Stomach smooth muscle (tissue), 2 donors: Measurements from ENCODE around the gene TRIM67.

ENCODE experiments used
- H3K27ac ChIP-seq: one replicate; pipeline ENCODE4 v1.7.0; 2013; ENCODE audit warnings: mild to moderate bottlenecking, low read length, inconsistent platforms
- H3K27me3 ChIP-seq, 2 donors: one replicate each; pipeline ENCODE4 v1.7.0; 2013; ENCODE audit warnings: low read length in 2 of 2; ENCODE audit not compliant: insufficient read depth in 2 of 2, control insufficient read depth in 1 of 2
- H3K36me3 ChIP-seq, 2 donors: one replicate each; pipeline ENCODE4 v1.7.0; 2013; ENCODE audit warnings: low read length in 2 of 2; ENCODE audit not compliant: control insufficient read depth in 2 of 2, insufficient read depth in 2 of 2
- H3K4me1 ChIP-seq: one replicate; pipeline ENCODE4 v1.7.0; 2013; ENCODE audit warnings: low read length; ENCODE audit not compliant: control insufficient read depth, insufficient read depth
- H3K4me3 ChIP-seq, 2 donors: one replicate each; pipeline ENCODE4 v1.7.0; 2013; ENCODE audit warnings: low read length in 2 of 2
- H3K9ac ChIP-seq, 2 donors: one replicate each; pipeline ENCODE4 v1.7.0; 2013; ENCODE audit warnings: low read length in 2 of 2, mild to moderate bottlenecking in 1 of 2
- H3K9me3 ChIP-seq, 2 donors: one replicate each; pipeline ENCODE4 v1.7.0; 2013; ENCODE audit warnings: low read length in 2 of 2; ENCODE audit not compliant: control insufficient read depth in 2 of 2
- donor health status: healthy.
- donor health status: Pancreatic carcinoma.

Gene TRIM67

DNA sequence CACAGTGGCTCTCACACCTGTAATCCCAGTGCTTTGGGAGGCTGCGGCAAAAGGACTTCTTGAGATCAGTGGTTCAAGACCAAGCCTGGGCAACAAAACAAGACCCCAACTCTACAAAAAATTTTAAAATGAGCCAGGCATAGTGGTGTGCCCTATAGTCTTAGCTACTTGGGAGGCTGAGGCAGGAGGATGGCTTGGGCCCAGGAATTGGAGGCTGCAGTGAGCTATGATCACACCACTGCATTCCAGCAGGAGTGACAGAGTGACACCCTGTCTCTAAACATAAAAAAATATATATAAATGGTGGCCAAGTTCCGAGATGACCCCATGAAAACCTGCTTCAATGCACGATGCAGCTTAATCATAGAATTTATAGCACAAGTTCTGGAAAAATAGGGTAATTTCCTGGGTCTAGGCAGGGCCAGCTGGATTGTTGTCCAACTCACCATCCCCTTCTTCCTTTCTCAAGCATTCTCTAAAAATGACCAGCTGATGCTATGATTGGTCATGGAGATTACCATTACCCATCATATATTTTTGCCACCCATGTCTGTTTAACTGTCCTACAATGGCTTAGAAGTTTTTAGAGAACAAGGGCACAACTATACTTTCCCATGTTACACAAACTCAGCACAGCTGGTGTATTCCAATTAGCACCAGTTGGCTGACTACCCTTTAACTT lies 73.8 kb downstream of the TRIM67 start:
- Histone ChIP-seq H3K4me3 (no peak overlapping the region), H3K9me3 (no peaks in the 10 kb centered on the region), H3K27ac (no peak overlapping the region), H3K36me3 (peaks cover 14 to 18% of the 10 kb centered on the region in 2 donors), H3K4me1 (peaks cover 5% of the 10 kb centered on the region), H3K27me3 (no peaks in the 10 kb centered on the region), H3K9ac (no peak overlapping the region)

DNA sequence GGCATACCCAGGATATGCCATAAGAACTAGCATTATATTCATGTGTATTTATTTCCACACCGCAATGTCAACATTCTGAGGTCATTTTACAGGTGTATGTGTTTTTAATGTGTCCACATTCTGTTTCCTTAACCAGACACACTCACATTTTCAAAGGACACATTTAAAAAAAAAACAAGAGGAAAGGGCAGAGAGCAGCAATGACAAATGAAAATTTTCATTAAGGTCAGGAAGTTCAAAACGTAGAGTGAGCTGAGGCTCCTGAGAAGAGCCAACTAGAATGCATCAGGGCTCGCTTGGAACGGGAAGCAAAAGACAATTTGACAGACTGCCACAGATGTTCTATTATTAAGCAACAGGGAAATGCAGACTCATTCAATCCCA lies 74.3 kb downstream of the TRIM67 start:
- Histone ChIP-seq H3K4me1 (peaks cover 5% of the 10 kb centered on the region), H3K27me3 (no peaks in the 10 kb centered on the region), H3K27ac (no peak overlapping the region), H3K36me3 (peaks cover 14 to 16% of the 10 kb centered on the region in 2 donors), H3K4me3 (no peak overlapping the region), H3K9ac (no peak overlapping the region), H3K9me3 (no peaks in the 10 kb centered on the region)

DNA sequence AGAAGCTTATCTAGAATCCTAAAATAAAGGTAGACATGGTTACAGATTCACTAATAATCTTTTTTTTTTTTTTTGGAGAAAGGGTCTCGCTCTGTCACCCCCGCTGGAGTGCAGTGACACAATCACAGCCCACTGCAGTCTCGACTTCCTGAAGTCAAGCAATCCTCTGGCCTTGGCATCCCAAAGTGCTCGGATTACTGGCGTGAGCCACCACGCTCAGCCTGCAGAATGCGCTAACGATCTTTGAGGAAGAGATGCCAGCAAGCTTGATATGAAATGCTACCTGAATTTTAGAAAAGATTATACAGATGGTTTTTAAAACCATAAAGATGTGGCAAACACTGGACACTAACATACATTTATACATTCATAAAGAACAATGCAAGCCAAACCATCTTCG lies 75.1 kb downstream of the TRIM67 start:
- Histone ChIP-seq H3K27ac (no peak overlapping the region), H3K4me1 (peaks cover 5% of the 10 kb centered on the region), H3K9ac (no peak overlapping the region), H3K9me3 (no peaks in the 10 kb centered on the region), H3K4me3 (no peak overlapping the region), H3K36me3 (peaks cover 14 to 16% of the 10 kb centered on the region in 2 donors), H3K27me3 (no peaks in the 10 kb centered on the region)

DNA sequence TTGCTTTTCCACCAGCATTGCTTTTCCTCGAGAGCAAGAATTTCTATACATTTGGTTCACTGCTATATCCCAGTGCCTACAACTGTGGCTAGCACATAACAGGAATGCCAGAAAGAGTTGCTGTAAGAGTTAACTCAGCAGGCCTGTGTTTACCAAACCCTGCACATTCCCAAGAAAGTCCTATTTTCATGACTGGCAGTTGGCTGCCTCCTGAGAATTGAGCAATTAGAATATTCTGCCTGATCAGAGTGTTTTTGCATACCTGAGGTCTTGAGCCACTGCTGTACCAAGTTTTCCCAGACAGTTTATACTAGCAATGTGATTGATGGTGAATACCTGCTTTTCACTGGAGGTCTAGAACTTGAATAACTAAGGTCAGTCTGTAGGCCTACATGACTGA lies 76.4 kb downstream of the TRIM67 start:
- Histone ChIP-seq H3K27ac (no peak overlapping the region), H3K36me3 (peaks cover 14 to 16% of the 10 kb centered on the region in 2 donors), H3K4me3 (no peak overlapping the region), H3K4me1 (peaks cover 8% of the 10 kb centered on the region), H3K9ac (no peak overlapping the region), H3K27me3 (no peaks in the 10 kb centered on the region), H3K9me3 (no peaks in the 10 kb centered on the region)

DNA sequence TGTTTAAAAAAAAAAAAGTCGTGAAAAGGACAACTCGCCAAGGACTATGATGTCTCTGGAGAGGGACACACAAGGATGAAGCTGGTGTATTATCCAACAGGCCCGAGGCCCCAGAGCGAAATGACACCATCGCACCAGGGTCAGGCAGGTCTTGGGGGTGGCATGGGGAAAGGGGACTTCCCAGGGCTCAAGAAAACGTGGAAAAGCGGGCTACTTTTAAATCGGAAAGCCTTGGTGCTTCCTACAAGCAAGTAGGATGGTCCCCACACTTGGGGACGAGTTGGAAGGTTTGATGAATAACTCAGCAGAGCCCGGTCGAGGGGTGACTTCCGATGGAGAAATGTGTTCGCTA lies 78.6 kb downstream of the TRIM67 start:
- H3K9ac ChIP-seq = peak overlapping the region; percentile 92 to 96
- H3K4me1 ChIP-seq = peaks cover 8% of the 10 kb centered on the region
- no peaks in the 10 kb centered on the region for H3K27me3 ChIP-seq
- H3K9me3 ChIP-seq = no peaks in the 10 kb centered on the region
- peaks cover 13 to 14% of the 10 kb centered on the region in 2 donors for H3K36me3 ChIP-seq
- peak overlapping the region; percentile 98 to 100 for H3K4me3 ChIP-seq
- peak overlapping the region; percentile 66 for H3K27ac ChIP-seq

DNA sequence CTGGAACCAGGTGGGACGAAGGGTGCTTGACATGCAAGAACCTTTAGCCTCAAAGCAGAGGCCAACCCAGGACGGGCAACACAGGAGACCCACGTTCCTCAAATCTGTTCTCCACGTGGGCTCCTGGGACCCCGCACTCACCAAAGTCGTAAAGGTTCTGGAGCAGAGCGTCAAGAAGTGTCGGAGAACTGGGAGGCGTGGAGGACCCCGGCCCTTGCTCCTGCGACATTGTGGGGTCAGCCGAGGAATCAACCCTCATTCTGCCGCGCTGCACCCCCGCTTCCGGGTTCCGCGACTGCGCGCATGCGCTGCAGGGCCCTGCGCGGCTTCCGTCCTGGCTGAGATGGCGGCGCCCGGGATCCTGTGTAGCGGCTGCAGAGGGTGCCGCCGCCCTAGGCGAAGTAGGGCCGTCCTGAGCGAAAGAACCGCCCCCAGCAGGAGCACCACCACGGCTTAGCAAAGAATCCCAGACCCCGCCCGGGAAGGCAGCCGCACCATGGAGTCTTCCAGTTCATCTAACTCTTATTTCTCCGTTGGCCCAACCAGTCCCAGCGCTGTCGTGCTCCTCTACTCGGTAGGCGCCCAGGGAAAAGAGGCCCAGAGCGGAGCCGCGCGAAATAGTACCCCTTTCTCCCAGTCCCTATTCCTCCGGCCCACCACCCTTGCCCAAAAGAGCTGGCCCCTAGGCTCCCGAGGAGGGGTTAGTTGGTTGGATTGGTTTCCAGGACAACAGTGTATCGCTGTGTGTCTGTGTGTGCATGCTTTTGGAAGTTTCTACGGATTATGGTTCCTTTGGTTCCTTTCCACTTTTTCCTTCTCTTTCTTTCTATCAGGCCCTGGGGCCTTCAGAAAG lies 79.3 kb downstream of the TRIM67 start, which contains the start of gene GNPAT:
TSS of gene GNPAT (plus strand) at position 330 of the 853 bp plus-strand sequence. CDS start at position 497, 167 bp downstream.
- H3K36me3 ChIP-seq = peaks cover 13 to 14% of the 10 kb centered on the region in 2 donors
- H3K9ac ChIP-seq = peak within 1 kb of the TSS; percentile 96 to 98
- peak within 1 kb of the TSS; percentile 66 for H3K27ac ChIP-seq
- peaks cover 8% of the 10 kb centered on the region for H3K4me1 ChIP-seq
- no peaks in the 10 kb centered on the region for H3K27me3 ChIP-seq
- peak within 1 kb of the TSS; percentile 98 to 100 for H3K4me3 ChIP-seq
- H3K9me3 ChIP-seq = no peaks in the 10 kb centered on the region

DNA sequence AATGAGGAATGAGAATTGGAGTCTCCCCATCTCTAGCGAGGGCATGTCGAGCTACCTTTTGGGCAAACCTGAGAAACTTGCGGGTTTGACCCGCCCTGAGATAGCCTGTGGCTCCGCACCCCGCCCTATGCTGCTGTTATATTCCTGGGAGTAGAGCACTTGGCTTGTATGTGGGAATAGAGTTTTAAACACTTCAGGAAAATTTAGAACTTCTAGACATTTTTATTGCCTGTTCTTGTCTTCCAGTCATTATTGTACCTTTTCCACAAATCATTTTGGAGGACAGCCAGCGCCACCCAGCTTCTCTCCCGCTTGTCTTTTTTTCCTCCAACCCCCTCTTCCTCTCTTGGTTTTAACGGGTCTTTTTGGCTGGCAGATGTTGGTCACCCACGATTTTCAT lies 79.9 kb downstream of the TRIM67 start:
- H3K36me3 ChIP-seq = peaks cover 12 to 13% of the 10 kb centered on the region in 2 donors
- peak overlapping the region; percentile 66 for H3K27ac ChIP-seq
- H3K4me3 ChIP-seq = peak overlapping the region; percentile 98 to 100
- peaks cover 8% of the 10 kb centered on the region for H3K4me1 ChIP-seq
- peak overlapping the region; percentile 96 to 98 for H3K9ac ChIP-seq
- H3K27me3 ChIP-seq = no peaks in the 10 kb centered on the region
- H3K9me3 ChIP-seq = no peaks in the 10 kb centered on the region

DNA sequence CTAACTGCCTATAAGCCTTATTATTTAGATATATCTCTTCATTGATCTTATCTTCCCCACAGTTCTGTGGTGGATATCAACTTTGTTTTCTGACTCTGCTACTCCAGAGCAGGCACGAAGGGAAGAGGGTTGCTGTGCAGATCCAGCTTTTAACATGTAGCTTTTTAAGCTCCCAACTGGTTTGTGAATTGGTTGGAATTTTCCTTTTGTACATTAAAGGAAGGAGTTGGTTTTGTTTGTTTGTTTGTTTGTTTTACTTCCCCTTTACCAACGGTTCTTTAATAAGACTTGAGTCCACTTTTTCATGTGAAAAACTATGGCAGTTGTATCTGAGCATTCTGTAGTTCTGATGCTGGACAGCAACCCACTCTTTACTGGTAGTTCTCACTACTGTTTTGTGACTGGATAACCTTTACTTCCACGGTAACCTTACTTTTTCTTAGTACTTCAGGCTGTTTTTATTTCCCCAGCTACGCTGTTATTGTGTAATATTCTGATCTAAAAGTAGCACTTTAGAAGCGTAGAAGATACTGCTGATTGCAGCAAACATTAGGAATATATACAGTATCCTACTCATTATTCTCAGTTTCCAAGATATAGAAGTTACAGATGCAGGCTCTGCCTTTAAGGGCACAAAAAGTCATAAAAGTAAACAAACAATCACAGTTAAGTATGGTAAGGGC lies 80.8 kb downstream of the TRIM67 start:
- H3K27me3 ChIP-seq = no peaks in the 10 kb centered on the region
- H3K27ac ChIP-seq = no peak overlapping the region
- H3K9ac ChIP-seq = peak overlapping the region in 1 of 2 donors; percentile 96
- peaks cover 8% of the 10 kb centered on the region for H3K4me1 ChIP-seq
- H3K36me3 ChIP-seq = peaks cover 9 to 10% of the 10 kb centered on the region in 2 donors
- H3K9me3 ChIP-seq = no peaks in the 10 kb centered on the region
- peak overlapping the region; percentile 98 to 100 for H3K4me3 ChIP-seq

DNA sequence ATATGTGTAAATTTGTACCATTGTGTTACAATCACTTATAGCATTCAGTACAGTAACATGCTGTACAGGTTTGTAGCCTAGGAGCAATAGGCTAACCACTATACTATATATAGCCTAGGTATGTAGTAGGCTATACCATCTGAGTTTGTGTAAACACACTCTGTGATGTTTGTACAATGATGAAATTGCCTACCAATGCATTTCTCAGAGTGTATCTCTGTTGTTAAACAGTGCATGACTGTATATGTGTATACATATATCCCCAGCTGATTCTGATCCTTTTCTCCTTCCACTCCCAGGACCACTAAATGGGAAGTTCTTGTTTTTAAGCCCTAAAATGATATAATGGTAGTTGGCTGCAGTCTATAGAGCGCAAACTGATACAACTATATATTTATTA lies 86.9 kb downstream of the TRIM67 start:
- Histone ChIP-seq H3K27ac (no peak overlapping the region), H3K36me3 (peaks cover 5 to 8% of the 10 kb centered on the region in 2 donors), H3K9ac (no peak overlapping the region), H3K4me1 (no peaks in the 10 kb centered on the region), H3K9me3 (no peaks in the 10 kb centered on the region), H3K27me3 (no peaks in the 10 kb centered on the region), H3K4me3 (no peak overlapping the region)

DNA sequence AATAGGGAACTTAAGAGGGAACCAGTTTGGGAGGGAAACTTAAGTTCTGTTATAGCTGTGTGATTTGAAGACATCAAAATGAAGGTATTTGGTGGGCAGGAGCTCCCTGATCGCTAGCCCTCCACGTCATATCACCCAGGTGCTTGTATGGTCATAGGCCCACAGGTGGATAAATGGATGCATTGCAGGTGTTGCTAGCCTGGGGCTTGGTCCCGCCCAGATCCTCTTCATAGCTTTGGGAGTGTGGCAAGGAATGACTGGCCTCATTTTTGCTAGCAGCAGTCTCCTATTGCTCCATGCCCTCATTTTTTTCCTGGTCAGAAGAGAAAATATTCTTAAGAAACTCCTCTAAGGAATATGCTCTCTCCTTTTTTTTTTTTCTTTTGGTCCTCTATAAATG lies 90.5 kb downstream of the TRIM67 start:
- Histone ChIP-seq H3K27ac (no peak overlapping the region), H3K4me3 (no peak overlapping the region), H3K9me3 (no peaks in the 10 kb centered on the region), H3K36me3 (peaks cover 17 to 22% of the 10 kb centered on the region in 2 donors), H3K4me1 (no peaks in the 10 kb centered on the region), H3K27me3 (no peaks in the 10 kb centered on the region), H3K9ac (no peak overlapping the region)
